GM12873 (cell line): ENCODE data around the gene TMC1.

Experiments
- CTCF ChIP-seq: IDR thresholded peaks from 2 replicates; pipeline ENCODE4 v1.5.1; 2012; ENCODE audit warnings: low read depth, mild to moderate bottlenecking, moderate library complexity, low read length, control low read depth; ENCODE audit not compliant: insufficient read depth; ENCODE audit errors: missing control alignments

The TMC1 gene

GRCh38 chr9:72506615-72507014, 14.8 kb upstream of the TMC1 start:
- TF ChIP-seq CTCF = no peak

GRCh38 chr9:72509053-72509452, 12.4 kb upstream of the TMC1 start:
- no peak for TF ChIP-seq CTCF

GRCh38 chr9:72509635-72510034, 11.8 kb upstream of the TMC1 start:
- no peak for TF ChIP-seq CTCF

GRCh38 chr9:72524820-72525540, 3.6 kb downstream of the TMC1 start:
- no peak for TF ChIP-seq CTCF

- no peak for TF ChIP-seq CTCF
Measured at GRCh38 chr9:72526901-72527800, 5.7 kb downstream of the TMC1 start.

GRCh38 chr9:72527801-72528195, 6.4 kb downstream of the TMC1 start:
- no peak for TF ChIP-seq CTCF

- no peak for TF ChIP-seq CTCF
Measured at GRCh38 chr9:72529531-72529930, 8.1 kb downstream of the TMC1 start.
